HTERT RPE-1 (cell line): Measurements from ENCODE around the gene MAP1LC3B2.

Experiments used
- in situ Hi-C: fragments of 300-500 bp; cut with MboI; formaldehyde crosslinking; loops from 4 replicates; pipeline ENCODE4 v1.14.3; 2020; ENCODE audit warnings: low sequenced_read_pairs

MAP1LC3B2 gene

DNA sequence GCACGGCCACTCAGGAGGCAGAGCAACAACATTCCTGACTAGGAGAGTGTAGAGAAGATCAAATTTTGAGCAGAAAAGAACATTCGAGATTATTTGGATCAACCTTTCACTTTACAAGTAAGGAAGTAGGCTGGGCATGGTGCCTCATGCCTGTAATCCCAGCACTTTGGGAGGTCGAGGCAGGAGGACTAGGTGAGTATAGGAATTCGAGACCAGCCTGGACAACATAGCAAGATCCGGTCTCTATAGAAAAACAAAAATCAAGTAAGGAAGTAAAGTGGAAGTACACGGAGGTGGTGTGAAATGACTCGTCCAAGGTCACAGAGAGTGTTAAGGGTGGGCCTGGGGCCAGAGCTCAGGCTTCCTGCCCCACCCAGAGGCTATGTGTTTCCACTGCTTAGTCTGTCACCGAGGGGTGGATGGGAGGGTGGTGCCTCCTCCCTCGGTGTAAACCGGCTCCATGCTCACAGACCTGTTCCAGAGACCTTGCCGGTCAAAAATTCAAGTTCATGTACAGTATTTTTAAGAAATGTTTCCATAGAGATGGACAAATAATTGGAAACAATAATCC, 51.9 kb downstream of the MAP1LC3B2 start:
- in situ Hi-C loops, result no loop called here

DNA sequence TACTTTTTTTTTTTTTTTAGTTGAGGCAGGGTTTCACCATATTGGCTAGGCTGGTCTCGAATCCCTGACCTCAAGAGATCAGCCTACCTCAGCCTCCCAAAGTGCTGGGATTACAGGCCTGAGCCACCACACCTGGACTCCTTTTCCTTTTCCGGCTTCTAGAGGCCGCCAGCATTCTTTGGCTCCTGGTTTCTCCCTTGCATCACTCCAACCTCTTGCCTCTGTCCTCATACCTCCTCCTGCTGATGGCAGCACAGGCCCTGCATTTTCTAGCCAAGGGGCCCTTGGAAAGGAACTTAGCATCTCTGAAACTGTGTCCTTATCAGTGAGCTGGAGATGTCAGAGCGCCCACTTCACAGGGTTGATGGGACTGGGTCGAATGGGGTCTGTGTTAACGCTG, 53.3 kb downstream of the MAP1LC3B2 start:
- in situ Hi-C loops, result no loop called here

DNA sequence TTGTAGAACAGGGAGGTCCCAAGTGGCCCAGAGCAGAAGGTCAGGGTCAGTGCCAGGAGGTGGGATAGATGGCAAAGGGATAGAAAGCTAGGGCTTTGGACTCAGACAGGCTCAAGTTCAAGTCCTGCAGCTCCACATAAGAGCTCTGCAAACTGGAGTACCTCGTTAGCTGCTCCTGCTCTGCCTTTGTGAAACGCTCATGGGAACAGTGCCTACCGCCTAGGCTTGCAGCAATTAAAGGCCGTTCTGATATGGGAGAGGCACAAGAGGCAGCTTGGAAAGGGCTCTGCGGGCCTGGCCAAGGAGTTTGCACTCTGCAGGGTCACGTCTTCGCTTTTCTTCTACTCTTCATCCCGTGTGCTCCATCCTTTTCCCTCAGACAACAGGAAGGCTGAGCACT, 54.1 kb downstream of the MAP1LC3B2 start:
- in situ Hi-C loops, result no loop called here

GRCh38 chr12:116614194-116614915, 55.2 kb downstream of the MAP1LC3B2 start:
- in situ Hi-C loops, result no loop called here

DNA sequence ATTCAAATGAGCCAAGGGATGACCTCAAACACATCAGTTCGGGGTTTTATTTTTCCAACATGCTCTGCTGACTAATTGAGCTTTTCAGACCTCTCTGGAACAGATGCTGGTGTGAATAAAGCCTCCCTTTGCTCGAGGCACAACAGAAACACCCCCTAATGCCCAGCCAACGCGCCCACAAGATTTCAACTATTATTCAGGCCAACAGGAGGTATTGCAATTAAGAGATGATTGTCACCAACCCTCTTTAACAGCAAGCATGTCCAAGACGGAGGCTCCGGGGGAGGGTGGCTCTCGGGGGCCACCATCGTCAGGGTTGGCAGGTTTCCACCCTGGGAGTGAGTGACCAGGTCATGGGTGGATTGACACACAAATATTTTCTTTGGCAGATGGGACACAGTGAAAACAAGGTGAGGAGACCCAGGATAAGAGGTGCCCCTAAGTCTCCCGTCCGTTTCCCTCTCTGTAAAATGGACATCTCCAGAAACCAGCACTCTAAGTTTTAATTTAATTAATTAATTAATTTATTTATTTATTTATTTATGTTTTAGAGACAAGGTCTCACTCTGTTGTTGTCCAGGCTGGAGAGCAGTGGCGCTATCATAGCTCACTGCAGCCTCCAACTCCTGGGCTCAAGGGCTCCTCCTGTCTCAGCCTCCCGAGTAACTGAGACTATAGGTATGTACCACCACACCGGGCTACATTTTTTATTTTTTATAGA, 56.1 kb downstream of the MAP1LC3B2 start:
- in situ Hi-C loops, result no loop called here

DNA sequence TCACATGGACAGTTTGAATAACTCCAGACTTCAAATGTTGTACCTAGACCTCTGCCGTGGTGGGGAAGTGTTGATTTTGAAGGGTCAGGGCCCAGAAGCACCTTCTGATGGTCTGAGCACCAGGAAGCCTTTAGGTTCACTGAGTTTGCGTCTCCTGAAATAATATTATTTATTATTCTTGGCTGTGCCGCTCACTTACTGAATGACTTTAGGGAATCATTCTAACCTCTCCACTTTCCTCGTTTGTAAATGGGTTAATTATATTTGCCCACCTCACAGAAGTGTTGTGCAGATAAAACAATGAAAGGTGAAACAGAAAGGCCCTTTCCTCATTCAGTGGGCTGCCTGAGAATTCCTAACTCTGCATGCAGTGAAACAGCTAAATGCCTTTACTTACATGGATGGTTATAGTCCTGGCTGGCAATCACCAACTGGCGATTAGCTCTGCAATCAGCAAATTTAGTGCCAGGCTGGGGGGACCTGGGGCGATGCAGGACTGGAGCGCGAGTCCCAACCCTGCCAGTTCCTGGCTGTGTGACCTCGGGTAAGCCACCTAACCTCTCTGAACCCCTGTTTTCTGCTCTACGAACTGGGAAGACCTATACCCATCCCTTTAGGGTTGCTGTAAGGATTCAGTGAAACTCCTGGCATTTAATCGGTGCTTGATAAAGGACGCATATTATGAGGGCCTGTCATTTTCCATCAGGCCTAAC, 57.5 kb downstream of the MAP1LC3B2 start:
- in situ Hi-C loops, result no loop called here

DNA sequence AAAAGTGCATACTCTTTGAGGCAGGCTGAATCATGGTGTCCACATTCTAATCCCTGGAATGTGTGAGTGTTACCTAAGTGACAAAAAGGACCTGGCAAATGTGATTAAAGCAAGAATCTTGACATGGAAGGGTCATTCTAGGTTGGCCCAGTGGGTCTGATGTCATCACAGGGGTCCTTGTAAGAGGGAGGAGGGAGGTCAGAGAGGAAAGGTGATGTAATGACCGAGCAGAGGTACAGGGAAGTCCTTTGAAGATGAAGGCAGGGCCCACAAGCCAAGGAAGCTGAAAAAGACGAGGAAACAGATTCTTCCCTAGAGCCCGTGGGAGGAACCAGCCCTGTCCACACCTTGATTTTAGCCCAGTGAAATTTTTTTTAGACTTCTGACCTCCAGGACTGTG, 60.1 kb downstream of the MAP1LC3B2 start:
- in situ Hi-C loops, result no loop called here

GRCh38 chr12:116620124-116620491, 60.9 kb downstream of the MAP1LC3B2 start:
- in situ Hi-C loops, result no loop called here

DNA sequence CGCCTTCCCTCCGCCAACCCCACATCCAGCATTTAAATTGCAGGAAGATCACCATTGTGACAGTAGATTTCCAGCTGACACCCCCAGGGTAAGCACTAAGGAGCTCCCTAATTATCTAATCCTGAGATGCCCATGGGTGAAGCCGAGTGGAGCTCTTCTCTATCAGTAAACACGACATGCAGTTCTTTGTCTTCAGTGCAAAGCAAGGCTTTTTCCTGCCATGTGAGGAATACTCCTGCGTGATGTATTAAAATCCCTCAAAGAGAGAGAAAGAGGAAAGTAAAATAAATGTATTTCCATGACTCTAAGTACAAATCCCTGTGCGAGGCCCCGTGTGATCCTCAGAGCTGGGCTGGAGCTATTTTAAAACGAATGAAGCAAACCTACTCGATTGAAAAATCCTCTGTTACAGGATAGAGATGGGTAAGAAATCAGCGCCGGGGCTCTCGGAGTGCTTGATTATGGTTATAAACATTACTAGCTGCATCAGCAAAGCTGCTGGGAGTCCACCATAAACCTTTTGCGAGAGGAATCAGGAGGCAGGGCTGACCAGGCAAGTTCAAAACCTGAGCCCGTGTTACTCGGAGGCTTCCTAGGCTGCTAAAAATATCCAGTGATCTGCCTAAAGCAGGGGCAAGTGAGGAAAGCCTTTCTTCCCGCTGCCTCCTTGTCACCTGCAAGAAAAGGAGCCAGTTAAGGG, 61.5 kb downstream of the MAP1LC3B2 start:
- in situ Hi-C loops, result no loop called here

DNA sequence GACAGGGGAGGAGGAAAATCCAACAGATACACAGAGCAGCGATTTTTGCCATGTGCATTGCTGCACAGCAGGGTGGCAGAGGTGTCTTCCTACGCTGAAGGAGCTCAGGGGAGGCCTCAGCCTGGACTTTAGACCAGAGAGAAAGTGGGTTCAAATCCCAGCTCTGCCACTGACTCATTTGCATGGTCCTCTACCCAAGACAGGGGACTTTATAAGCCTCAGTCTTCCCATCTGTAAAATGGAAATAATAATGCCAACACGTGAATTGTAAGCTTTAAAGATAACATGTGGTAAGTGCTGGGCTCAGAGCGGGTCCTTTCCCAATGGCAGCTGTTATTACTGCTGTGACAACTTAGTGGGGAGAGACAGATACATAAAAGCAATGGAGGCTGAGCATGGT, 62.0 kb downstream of the MAP1LC3B2 start:
- in situ Hi-C loops, result no loop called here

- in situ Hi-C loops, result no loop called here
These were observed 65.3 kb downstream of the MAP1LC3B2 start for GRCh38 chr12:116624516-116624915.

DNA sequence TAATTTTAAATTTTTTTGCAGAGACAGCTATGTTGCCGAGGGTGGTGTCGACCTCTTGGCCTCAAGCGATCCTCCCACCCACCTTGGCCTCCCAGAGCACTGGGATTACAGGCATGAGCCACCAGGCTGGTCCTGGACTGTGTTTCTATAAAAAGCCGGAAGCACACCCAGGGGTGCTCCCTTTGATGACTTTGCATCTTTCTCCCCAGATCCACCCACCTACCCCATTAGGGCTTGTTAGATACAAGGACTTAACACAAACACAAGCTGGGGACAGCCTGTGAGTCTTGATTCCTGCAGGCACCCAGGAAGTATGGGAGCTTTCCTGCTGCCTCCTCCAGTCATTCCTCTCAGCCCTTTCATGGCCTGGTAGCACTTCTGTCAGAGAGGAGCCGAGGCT, 67.0 kb downstream of the MAP1LC3B2 start:
- in situ Hi-C loops, result no loop called here
